Activated T-cell treated with anti-CD3 and anti-CD28 coated beads, Interleukin-2, amount 50 U/mL, for 4 hours (primary cell): Measurements from ENCODE around the gene MAZ. TPM values are rescaled to one million over a fixed set of nuclear protein-coding genes. Genes with fewer than 3 reads are reported as not detected.
"Not testable (repeated sequence)": the region's sequence is repeated elsewhere in the genome, so short reads cannot be mapped to it uniquely, and the experiment has no call there.

Experiments
- ATAC-seq, 2 donors: fragments of 200-7000 bp; cut with Tn5 transposase; one replicate each; pipeline ENCODE4 v1.10.0; 2021
- DNase-seq: peaks from one replicate; pipeline ENCODE4 v3.0.0-alpha.2; 2020
- H3K27me3 Mint-ChIP-seq: one replicate; pipeline ENCODE4 v1.8.0; 2021; ENCODE audit warnings: low read depth, mixed read lengths
- H3K36me3 Mint-ChIP-seq: one replicate; pipeline ENCODE4 v1.8.0; 2022; ENCODE audit warnings: mixed read lengths; ENCODE audit not compliant: insufficient read depth
- H3K4me1 Mint-ChIP-seq: one replicate; pipeline ENCODE4 v1.8.0; 2021; ENCODE audit warnings: low read depth, mixed read lengths
- H3K4me3 Mint-ChIP-seq: one replicate; pipeline ENCODE4 v1.8.0; 2021; ENCODE audit warnings: mild to moderate bottlenecking, moderate library complexity, mixed read lengths
- H3K9me3 Mint-ChIP-seq: one replicate; pipeline ENCODE4 v1.8.0; 2021; ENCODE audit warnings: mixed read lengths
- total RNA-seq, 3 donors: library from RNA; stranded (reverse); gene quantifications; one replicate each; pipeline ENCODE4 v1.2.1, GENCODE V29; 2021

Gene MAZ
- total RNA-seq, 3 donors from 2014 or later, result 321 to 471 (median 409) TPM

GRCh38 chr16:29774730-29775129 lies 31.6 kb upstream of the MAZ start:
- no peaks in the 10 kb centered on the region for H3K9me3 Mint-ChIP-seq

DNA sequence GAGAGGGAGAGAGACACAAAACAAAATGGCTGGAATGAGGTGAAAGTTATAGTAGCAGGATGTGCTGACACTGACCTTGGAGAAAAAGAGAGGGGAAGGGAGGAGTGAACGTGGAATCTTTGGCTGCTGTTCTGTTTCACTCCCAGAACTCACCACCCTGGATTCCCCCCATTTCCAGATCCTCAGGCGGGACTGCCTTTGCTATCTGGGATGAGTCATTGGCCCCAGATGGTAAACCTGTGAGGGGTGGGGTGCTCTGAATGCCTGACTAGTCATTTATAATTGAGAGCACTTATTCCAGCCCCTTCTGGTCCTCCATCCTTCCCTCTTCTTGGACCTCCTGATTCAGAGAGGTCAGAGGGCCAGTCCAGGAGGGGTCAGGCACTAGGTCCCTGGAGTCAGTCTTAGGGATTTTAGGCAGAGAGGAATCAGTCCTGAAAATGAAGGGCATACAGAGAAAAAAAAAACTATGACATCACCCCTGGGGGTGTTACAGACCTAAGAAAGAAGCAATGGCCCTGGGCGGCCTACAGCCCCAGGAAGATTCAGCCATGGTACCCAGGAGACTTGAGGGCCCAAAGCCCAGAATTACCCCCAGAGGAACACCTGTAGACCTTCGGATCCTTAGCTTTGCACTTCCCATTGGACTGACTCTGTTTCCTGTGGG lies 30.5 kb upstream of the MAZ start:
- Mint-ChIP-seq H3K27me3 (no peaks in the 10 kb centered on the region), H3K4me1 (peaks cover 3% of the 10 kb centered on the region), H3K4me3 (no peak overlapping the region), H3K9me3 (no peaks in the 10 kb centered on the region), H3K36me3 (no peaks in the 10 kb centered on the region)
- ATAC-seq (no peak), DNase-seq (no peak)

More at GRCh38 chr16:29774730-29775129, 31.6 kb upstream of the MAZ start:
- ATAC-seq (no peak), DNase-seq (no peak)
- H3K27me3 Mint-ChIP-seq, result no peaks in the 10 kb centered on the region
- H3K4me1 Mint-ChIP-seq, result peaks cover 4% of the 10 kb centered on the region
- H3K36me3 Mint-ChIP-seq, result no peaks in the 10 kb centered on the region
- no peak overlapping the region for H3K4me3 Mint-ChIP-seq

DNA sequence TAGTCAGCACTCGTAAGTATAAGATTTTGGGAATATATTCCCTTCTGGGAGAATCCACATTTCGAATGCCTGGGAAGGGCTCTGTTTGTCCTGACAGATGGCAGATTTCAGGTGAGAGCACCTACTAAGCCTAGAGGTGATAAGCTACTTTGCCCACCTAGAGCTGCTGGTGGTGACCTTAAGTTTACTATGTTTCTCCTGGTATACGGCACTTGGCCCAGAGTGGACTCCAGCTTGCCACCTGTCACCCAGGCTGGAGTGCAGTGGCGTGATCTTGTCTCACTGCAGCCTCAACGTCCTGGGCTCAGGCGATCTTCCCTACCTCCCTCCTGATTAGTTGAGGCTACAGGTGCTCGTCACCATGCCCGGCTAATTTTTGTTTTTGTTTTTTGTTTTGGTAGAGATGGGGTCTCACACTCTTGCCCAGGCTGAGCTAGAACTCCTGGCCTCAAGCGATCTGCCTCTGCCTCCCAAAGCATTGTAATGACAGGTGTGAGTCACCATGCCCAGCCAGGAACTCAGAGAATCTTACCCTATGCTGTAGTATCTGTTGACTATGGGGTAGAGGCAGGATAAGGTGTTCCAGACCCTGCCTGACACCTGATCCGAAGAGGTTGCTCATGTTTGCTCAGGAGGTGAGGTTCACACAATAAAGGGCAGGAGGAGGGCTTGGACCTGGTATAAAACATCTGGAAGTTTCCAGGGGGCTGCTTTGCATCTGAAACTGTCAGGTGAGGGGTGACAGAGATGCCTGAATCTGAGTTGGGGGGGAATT lies 28.6 kb upstream of the MAZ start, which contains the start of gene ZG16:
ZG16 (plus strand) TSS at position 681 of the 775 bp plus-strand sequence. CDS start 1,011 bp downstream, outside the sequence.
- no peak for DNase-seq
- H3K4me1 Mint-ChIP-seq, result peaks cover 3% of the 10 kb centered on the region
- H3K27me3 Mint-ChIP-seq, result no peaks in the 10 kb centered on the region
- H3K4me3 Mint-ChIP-seq, result no peak within 1 kb of the TSS
- H3K36me3 Mint-ChIP-seq, result no peaks in the 10 kb centered on the region
- no peaks in the 10 kb centered on the region for H3K9me3 Mint-ChIP-seq
- ATAC-seq, result no peak

GRCh38 chr16:29779474-29779873 lies 26.9 kb upstream of the MAZ start:
- H3K4me1 Mint-ChIP-seq, result peaks cover 13% of the 10 kb centered on the region
- no peaks in the 10 kb centered on the region for H3K36me3 Mint-ChIP-seq
- H3K4me3 Mint-ChIP-seq, result no peak overlapping the region
- ATAC-seq (no peak), DNase-seq (no peak)
- H3K27me3 Mint-ChIP-seq, result no peaks in the 10 kb centered on the region
- no peaks in the 10 kb centered on the region for H3K9me3 Mint-ChIP-seq

- not testable (repeated sequence) for ATAC-seq, H3K27me3 Mint-ChIP-seq, H3K9me3 Mint-ChIP-seq, H3K4me3 Mint-ChIP-seq, H3K36me3 Mint-ChIP-seq, DNase-seq
- H3K4me1 Mint-ChIP-seq, result peaks cover 23% of the 10 kb centered on the region
These were observed 23.0 kb upstream of the MAZ start for GRCh38 chr16:29783094-29783953.

- Mint-ChIP-seq H3K36me3 (no peaks in the 10 kb centered on the region), H3K9me3 (no peaks in the 10 kb centered on the region), H3K4me1 (peaks cover 23% of the 10 kb centered on the region), H3K27me3 (no peaks in the 10 kb centered on the region), H3K4me3 (no peak overlapping the region)
- peak; percentile 12 for DNase-seq
- ATAC-seq, result peak; percentile 93 to 96
These were observed 22.2 kb upstream of the MAZ start for GRCh38 chr16:29784157-29784556.

DNA sequence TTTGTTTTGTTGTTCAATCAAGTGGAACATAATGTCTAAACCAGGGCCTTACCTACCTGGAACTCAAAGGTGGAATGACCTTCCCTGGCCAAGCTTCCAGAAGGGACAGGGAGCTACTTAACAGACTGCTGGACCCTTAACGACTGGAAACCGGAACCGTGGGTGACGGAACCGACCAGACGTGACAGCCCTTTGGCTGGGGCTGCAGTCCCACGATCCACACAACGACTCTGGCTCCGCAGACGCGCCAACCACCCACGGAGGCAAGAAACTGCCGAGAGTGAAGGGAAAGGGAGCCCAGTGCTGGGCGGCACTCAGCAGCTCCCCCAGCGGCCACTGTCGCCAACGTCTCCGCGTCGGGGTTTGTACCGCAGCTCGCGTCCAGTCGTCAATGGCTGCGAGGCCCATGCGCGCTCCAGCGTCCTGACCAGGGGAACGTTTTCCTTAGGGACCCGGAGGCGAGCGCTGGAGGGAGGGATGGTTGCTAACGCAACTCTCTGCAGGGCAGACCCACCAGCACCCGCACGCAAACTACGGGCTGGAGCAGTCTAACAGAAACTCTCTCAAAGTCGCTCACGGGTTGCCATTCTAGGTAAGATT lies 21.3 kb upstream of the MAZ start:
- ATAC-seq, result peak; percentile 70 to 72
- Mint-ChIP-seq H3K36me3 (no peaks in the 10 kb centered on the region), H3K27me3 (no peaks in the 10 kb centered on the region), H3K9me3 (no peaks in the 10 kb centered on the region), H3K4me3 (peak overlapping the region; percentile 55), H3K4me1 (peaks cover 27% of the 10 kb centered on the region)
- DNase-seq, result peak; percentile 74

DNA sequence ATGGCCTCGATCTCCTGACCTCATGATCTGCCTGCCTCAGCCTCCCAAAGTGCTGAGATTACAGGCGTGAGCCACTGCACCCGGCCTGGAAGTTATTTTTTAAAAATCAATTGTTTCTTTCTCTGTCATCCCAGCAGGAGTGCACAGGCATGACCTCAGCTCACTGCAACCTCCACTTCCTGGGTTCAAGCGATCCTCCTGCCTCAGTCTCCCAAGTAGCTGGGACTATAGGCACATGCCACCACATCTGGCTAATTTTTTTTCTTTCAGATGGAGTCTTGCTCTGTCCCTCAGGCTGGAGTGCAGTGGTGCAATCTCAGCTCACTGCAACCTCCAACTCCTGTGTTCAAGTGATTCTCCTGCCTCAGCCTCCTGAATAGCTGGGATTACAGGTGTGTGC lies 19.2 kb upstream of the MAZ start:
- not testable (repeated sequence) for H3K4me3 Mint-ChIP-seq, H3K36me3 Mint-ChIP-seq, ATAC-seq, H3K9me3 Mint-ChIP-seq, H3K27me3 Mint-ChIP-seq, DNase-seq
- H3K4me1 Mint-ChIP-seq, result peaks cover 38% of the 10 kb centered on the region

DNA sequence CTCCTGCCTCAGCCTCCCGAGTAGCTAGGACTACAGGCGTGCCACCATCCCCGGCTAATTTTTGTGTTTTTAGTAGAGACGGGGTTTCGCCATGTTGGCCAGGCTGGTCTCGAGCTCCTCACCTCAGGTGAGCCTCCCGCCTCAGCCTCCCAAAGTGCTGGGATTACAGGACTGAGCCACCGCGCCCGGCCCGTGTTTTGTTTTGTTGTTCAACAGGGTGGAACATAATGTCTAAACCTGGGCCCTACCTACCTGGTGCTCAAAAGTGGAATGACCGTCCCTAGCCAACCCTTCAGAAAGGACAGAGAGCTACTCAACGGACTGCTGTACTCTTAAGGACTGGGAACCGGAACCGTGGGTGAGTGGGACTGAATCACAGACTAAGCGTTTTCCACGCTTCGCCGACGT lies 16.6 kb upstream of the MAZ start:
- Mint-ChIP-seq H3K4me1 (peaks cover 43% of the 10 kb centered on the region), H3K36me3 (peaks cover 11% of the 10 kb centered on the region), H3K4me3 (peak overlapping the region; percentile 99), H3K27me3 (no peaks in the 10 kb centered on the region), H3K9me3 (no peaks in the 10 kb centered on the region)
- DNase-seq, result no peak
- no peak for ATAC-seq

- peak; percentile 96 to 98 for ATAC-seq
- H3K27me3 Mint-ChIP-seq, result no peaks in the 10 kb centered on the region
- H3K9me3 Mint-ChIP-seq, result no peaks in the 10 kb centered on the region
- peaks cover 37% of the 10 kb centered on the region for H3K4me1 Mint-ChIP-seq
- DNase-seq, result peak; percentile 99
- H3K4me3 Mint-ChIP-seq, result peak within 1 kb of the TSS; percentile 99
- peaks cover 11% of the 10 kb centered on the region for H3K36me3 Mint-ChIP-seq
These were observed 16.0 kb upstream of the MAZ start, which contains the start of gene KIF22 for GRCh38 chr16:29790183-29790948. Gene KIF22 (plus strand): TSS chr16:29790751. CDS start chr16:29790760, 9 bp downstream.

- Mint-ChIP-seq H3K27me3 (no peaks in the 10 kb centered on the region), H3K4me3 (peak overlapping the region; percentile 99), H3K4me1 (peaks cover 33% of the 10 kb centered on the region), H3K36me3 (peaks cover 11% of the 10 kb centered on the region), H3K9me3 (no peaks in the 10 kb centered on the region)
- DNase-seq, result no peak
- ATAC-seq, result peak; percentile 22 to 31
These were observed 15.1 kb upstream of the MAZ start for GRCh38 chr16:29790949-29791844.

GRCh38 chr16:29791845-29792807 lies 14.2 kb upstream of the MAZ start:
- no peak for ATAC-seq
- Mint-ChIP-seq H3K9me3 (no peaks in the 10 kb centered on the region), H3K27me3 (no peaks in the 10 kb centered on the region), H3K4me3 (peak overlapping the region; percentile 99), H3K36me3 (peaks cover 15% of the 10 kb centered on the region), H3K4me1 (peaks cover 33% of the 10 kb centered on the region)
- no peak for DNase-seq
